ENCODE measurements around the gene MRPL53. TPM values are rescaled to one million over a fixed set of nuclear protein-coding genes. Genes with fewer than 3 reads are reported as not detected.

The MRPL53 gene
- total RNA-seq, 1 experiment from 2014 or later: 65.4 TPM

DNA sequence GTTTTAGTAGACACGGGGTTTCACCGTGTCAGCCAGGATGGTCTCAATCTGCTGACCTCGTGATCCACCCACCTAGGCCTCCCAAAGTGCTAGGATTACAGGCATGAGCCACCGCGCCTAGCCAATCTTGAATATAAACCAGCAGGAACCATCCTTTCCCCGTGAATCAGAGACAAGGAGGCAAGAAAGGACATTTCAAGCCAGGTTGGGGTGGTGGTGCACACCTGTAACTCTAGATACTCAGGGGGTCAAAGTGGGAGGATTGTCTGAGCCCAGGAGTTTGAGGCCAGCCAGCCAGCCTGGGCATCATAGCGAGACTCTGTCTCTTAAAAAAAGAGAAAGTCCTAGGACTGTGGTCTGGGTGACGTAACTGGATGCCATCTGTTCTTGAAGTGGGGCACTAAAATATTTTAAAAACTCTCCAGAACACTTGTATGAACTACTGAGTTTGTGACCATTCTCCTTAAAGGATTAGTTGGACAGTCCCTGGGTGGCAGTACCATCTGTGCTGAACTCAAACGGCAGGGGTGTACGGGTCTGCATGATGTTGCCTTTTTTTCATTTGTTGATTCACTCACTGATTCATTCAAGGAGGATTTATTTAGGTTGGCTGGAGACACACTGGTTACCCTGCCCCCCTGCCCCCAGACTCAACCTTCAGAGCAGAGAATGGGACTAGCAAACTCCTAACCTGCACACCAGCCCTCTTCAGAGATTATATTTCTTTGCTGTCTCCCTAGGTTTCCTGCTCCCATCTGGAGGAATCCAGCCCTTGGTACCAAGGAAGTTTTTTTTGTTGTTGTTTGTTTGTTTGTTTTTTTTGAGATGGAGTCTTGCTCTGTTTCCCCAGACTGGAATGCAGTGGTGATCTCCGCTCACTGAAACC lies 38.9 kb upstream of the MRPL53 start:
- H3K27me3 ChIP-seq (ENCODE audit: insufficient read depth, low read length): no peaks in the 10 kb centered on the region
- H3K36me3 ChIP-seq (ENCODE audit: control insufficient read depth in 1 of 2, insufficient read depth in 2 of 2, low read length in 2 of 2): no peaks in the 10 kb centered on the region
- peaks cover 6 to 16% of the 10 kb centered on the region in 2 experiments; a peak in 3 of 4 replicates for H3K4me1 ChIP-seq (ENCODE audit: control insufficient read depth in 1 of 2, insufficient read depth in 2 of 2, low read length in 2 of 2)
- H3K4me2 ChIP-seq (ENCODE audit: low read length): no peak overlapping the region
- peaks cover 9% of the 10 kb centered on the region; the same call in 1 of the 2 replicates for H3K79me2 ChIP-seq (ENCODE audit: insufficient read depth, low read length)
- no peak overlapping the region for H3K4me3 ChIP-seq (replicated peaks in 1 of 2; ENCODE audit: low read depth in 1 of 2, low read length in 2 of 2)
- DNase-seq (ENCODE audit: low read depth, low spot score) (no peak), ATAC-seq (no peak)
- CTCF ChIA-PET: no interaction called here
- RAD21 ChIA-PET (ENCODE audit: low non-redundant PET in 1 of 2, low total read pairs in 2 of 2, uncharacterized antibody in 2 of 2, unreplicated experiment in 2 of 2): no interaction called here
- no peak for TF ChIP-seq ELF1 (IDR thresholded peaks at IDR 0.05; ENCODE audit: borderline replicate concordance, low read depth)
- POLR2A ChIA-PET: no interaction called here
- no peak overlapping the region for H3K9ac ChIP-seq (ENCODE audit: low read length)
- no peak overlapping the region for H3K27ac ChIP-seq (ENCODE audit: low read depth, low read length)
- no peaks in the 10 kb centered on the region for H4K20me1 ChIP-seq (ENCODE audit: insufficient read depth)
- no peaks in the 10 kb centered on the region for H3K9me2 ChIP-seq (ENCODE audit: insufficient read depth)
- no peaks in the 10 kb centered on the region for H3K9me3 ChIP-seq (ENCODE audit: control insufficient read depth in 1 of 2, insufficient read depth in 1 of 2, low read depth in 1 of 2, low read length in 2 of 2)
- H2AFZ ChIP-seq (ENCODE audit: low read depth, low read length, poor library complexity, severe bottlenecking): no peak overlapping the region
- intact Hi-C loops (cut with micrococcal nuclease): no loop called here
- no TSS peak for BruUV-seq (replicated peaks)

DNA sequence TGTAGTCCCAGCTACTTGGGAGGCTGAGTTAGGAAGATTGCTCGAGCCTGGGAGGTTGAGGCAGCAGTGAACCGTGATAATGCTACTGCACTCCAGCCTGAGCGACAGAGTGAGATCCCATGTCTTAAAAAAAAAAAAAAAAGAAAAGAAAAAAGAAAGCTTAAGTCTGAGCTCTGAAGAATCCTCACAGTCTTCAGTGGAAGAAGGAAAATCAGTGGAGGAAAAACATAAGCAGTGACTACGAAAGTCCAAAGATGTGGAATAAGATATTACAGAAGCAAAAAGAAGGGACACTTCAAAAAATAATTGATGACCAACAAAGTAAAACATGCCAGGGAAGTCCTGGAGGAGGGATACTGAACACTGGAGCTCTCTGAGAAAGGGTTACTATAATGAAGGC lies 37.8 kb upstream of the MRPL53 start:
- Histone ChIP-seq H3K27ac (ENCODE audit: low read depth, low read length) (no peak overlapping the region), H3K9ac (ENCODE audit: low read length) (no peak overlapping the region), H3K4me1 (ENCODE audit: control insufficient read depth in 1 of 2, insufficient read depth in 2 of 2, low read length in 2 of 2) (peaks cover 14 to 27% of the 10 kb centered on the region in 2 experiments; a peak in 3 of 4 replicates), H2AFZ (ENCODE audit: low read depth, low read length, poor library complexity, severe bottlenecking) (no peak overlapping the region), H3K79me2 (ENCODE audit: insufficient read depth, low read length) (peaks cover 19% of the 10 kb centered on the region), H3K36me3 (ENCODE audit: control insufficient read depth in 1 of 2, insufficient read depth in 2 of 2, low read length in 2 of 2) (peaks cover 3 to 8% of the 10 kb centered on the region in 2 experiments; a peak in 1 of 4 replicates), H3K27me3 (ENCODE audit: insufficient read depth, low read length) (no peaks in the 10 kb centered on the region), H4K20me1 (ENCODE audit: insufficient read depth) (no peaks in the 10 kb centered on the region), H3K9me3 (ENCODE audit: control insufficient read depth in 1 of 2, insufficient read depth in 1 of 2, low read depth in 1 of 2, low read length in 2 of 2) (no peaks in the 10 kb centered on the region), H3K4me2 (ENCODE audit: low read length) (no peak overlapping the region), H3K9me2 (ENCODE audit: insufficient read depth) (no peaks in the 10 kb centered on the region), H3K4me3 (replicated peaks in 1 of 2; ENCODE audit: low read depth in 1 of 2, low read length in 2 of 2) (no peak overlapping the region)
- DNase-seq (ENCODE audit: low read depth, low spot score) (no peak), ATAC-seq (no peak)
- ChIA-PET CTCF (no interaction called here), RAD21 (ENCODE audit: low non-redundant PET in 1 of 2, low total read pairs in 2 of 2, uncharacterized antibody in 2 of 2, unreplicated experiment in 2 of 2) (no interaction called here), POLR2A (interaction anchor here (1.1 kb wide), 2 partner anchors 10 to 12 kb away, joined by 3 read pairs; no protein-coding TSS in a partner anchor)
- no peak for TF ChIP-seq CEBPB (IDR thresholded peaks at IDR 0.05; ENCODE audit: low read depth)
- no peak for TF ChIP-seq ZNF274 (IDR thresholded peaks at IDR 0.05; ENCODE audit: low read depth, low read length)
- intact Hi-C loops (cut with micrococcal nuclease): no loop called here
- no TSS peak for BruUV-seq (replicated peaks)
